Astrocyte (in vitro differentiated cells and primary cell): ENCODE data around the gene PLOD1.

Experiments used
- CTCF ChIP-seq: IDR thresholded peaks from 2 replicates; pipeline ENCODE4 v1.5.1; 2011; ENCODE audit warnings: low read depth, mild to moderate bottlenecking, inconsistent platforms, low read length, moderate library complexity; ENCODE audit not compliant: insufficient read depth
- EZH2 ChIP-seq: IDR thresholded peaks from 2 replicates; pipeline ENCODE4 v1.6.1; 2012; ENCODE audit warnings: mild to moderate bottlenecking, low read length, inconsistent platforms; ENCODE audit not compliant: insufficient read depth

GRCh38 chr1:11970441-11971185 lies 36.1 kb downstream of the PLOD1 start:
- TF ChIP-seq CTCF (no peak), EZH2 (no peak)
